SK-N-SH (cell line): ENCODE results near the gene CTNNA3. TPM values are rescaled to one million over a fixed set of nuclear protein-coding genes. Genes with fewer than 3 reads are reported as not detected.

Source experiments
- CTCF ChIA-PET: fragments of 300-600, 350-600 bp; formaldehyde crosslinking; extraction: SDS; loops from one replicate; lab custom pipeline; 2021; lab: Yijun Ruan, JAX
- POLR2A ChIA-PET: fragments of 350-600 bp; sonication (Branson Sonifier 250); formaldehyde crosslinking; extraction: SDS; loops from one replicate; lab custom pipeline; 2020; ENCODE audit warnings: antibody characterized with exemption, inconsistent platforms; lab: Yijun Ruan, JAX
- DNase-seq: peaks from one replicate; pipeline ENCODE4 v3.0.0; 2012
- H2AFZ ChIP-seq: fragments of 200-600 bp; sonication (generic); 2 replicates; pipeline ENCODE4 v1.8.1; 2016; ENCODE audit warnings: antibody characterized with exemption, mild to moderate bottlenecking, low read depth
- H3F3A ChIP-seq: fragments of 200-600 bp; sonication (generic); replicated peaks from 2 replicates; pipeline ENCODE3; 2016; ENCODE audit warnings: antibody characterized with exemption, mild to moderate bottlenecking; ENCODE audit not compliant: insufficient read depth
- H3K27ac ChIP-seq, 2 experiments: fragments of 200-500 bp in 1 of 2; fragments of 200-600 bp in 1 of 2; sonication (Bioruptor generic) in 1 of 2; sonication (generic), shearing (Covaris generic) in 1 of 2; 2 replicates each; pipeline versions ENCODE4 v1.5.1 to v1.6.1; 2014 to 2016; ENCODE audit warnings: low read depth in 2 of 2, inconsistent platforms in 1 of 2, low read length in 1 of 2, mild to moderate bottlenecking in 1 of 2, mixed read lengths in 1 of 2
- H3K27me3 ChIP-seq: fragments of 200-600 bp; sonication (generic), shearing (Covaris generic); 2 replicates; pipeline ENCODE4 v1.6.1; 2016; ENCODE audit warnings: mixed run types; ENCODE audit not compliant: insufficient read depth
- H3K36me3 ChIP-seq, 2 experiments: fragments of 200-500 bp in 1 of 2; fragments of 200-600 bp in 1 of 2; sonication (Bioruptor generic) in 1 of 2; sonication (generic) in 1 of 2; replicated peaks in 1 of 2; 2 replicates each; pipeline versions ENCODE3 to v1.5.1; 2014 to 2016; ENCODE audit warnings: low read length in 1 of 2, mild to moderate bottlenecking in 1 of 2; ENCODE audit not compliant: insufficient read depth in 2 of 2, control insufficient read depth in 1 of 2
- H3K4me1 ChIP-seq, 2 experiments: fragments of 200-500 bp in 1 of 2; fragments of 200-600 bp in 1 of 2; sonication (Bioruptor generic) in 1 of 2; sonication (generic), shearing (Covaris generic) in 1 of 2; 2 replicates each; pipeline versions ENCODE4 v1.5.1 to v1.6.1; 2014 to 2016; ENCODE audit warnings: low read depth in 1 of 2, low read length in 1 of 2, mixed run types in 1 of 2; ENCODE audit not compliant: insufficient read depth in 2 of 2, control insufficient read depth in 1 of 2
- H3K4me2 ChIP-seq: fragments of 200-600 bp; sonication (generic), shearing (Covaris generic); 2 replicates; pipeline ENCODE4 v1.6.1; 2017; ENCODE audit warnings: mixed run types
- H3K4me3 ChIP-seq, 2 experiments: fragments of 200-500 bp in 1 of 2; fragments of 200-600 bp in 1 of 2; sonication (Bioruptor generic) in 1 of 2; sonication (generic), shearing (Covaris generic) in 1 of 2; 2 replicates each; pipeline versions ENCODE4 v1.5.1 to v1.8.1; 2014 to 2016; ENCODE audit warnings: low read depth in 2 of 2, inconsistent platforms in 1 of 2, low read length in 1 of 2, mild to moderate bottlenecking in 1 of 2, mixed read lengths in 1 of 2, moderate library complexity in 1 of 2
- H3K79me2 ChIP-seq: fragments of 200-600 bp; sonication (generic); 2 replicates; pipeline ENCODE4 v1.8.1; 2017; ENCODE audit warnings: mild to moderate bottlenecking; ENCODE audit not compliant: insufficient read depth
- H3K9ac ChIP-seq: fragments of 200-600 bp; sonication (generic); 2 replicates; pipeline ENCODE4 v1.6.1; 2017; ENCODE audit warnings: mixed run types
- H3K9me2 ChIP-seq: fragments of 200-600 bp; sonication (generic); 2 replicates; pipeline ENCODE4 v1.6.1; 2017; ENCODE audit warnings: mixed run types
- H3K9me3 ChIP-seq: fragments of 200-600 bp; sonication (generic); 2 replicates; pipeline ENCODE4 v1.6.1; 2017; ENCODE audit warnings: mixed run types, mild to moderate bottlenecking, moderate library complexity
- H4K20me1 ChIP-seq: fragments of 200-600 bp; sonication (generic); 2 replicates; pipeline ENCODE4 v1.6.1; 2017; ENCODE audit warnings: mild to moderate bottlenecking, mixed run types; ENCODE audit not compliant: insufficient read depth
- ELF1 ChIP-seq: IDR thresholded peaks from 2 replicates; pipeline ENCODE4 v1.4.0; 2012
- FOXM1 ChIP-seq: IDR thresholded peaks from 2 replicates; pipeline ENCODE4 v1.4.0; 2012; ENCODE audit warnings: low read depth, mild to moderate bottlenecking
- GABPA ChIP-seq: IDR thresholded peaks from 2 replicates; pipeline ENCODE4 v1.4.0; 2012; ENCODE audit warnings: low read depth, mild to moderate bottlenecking
- GATA2 ChIP-seq: sonication (generic); formaldehyde crosslinking; IDR thresholded peaks from 2 replicates; pipeline ENCODE4 v1.5.0; 2020; ENCODE audit warnings: mild to moderate bottlenecking, missing genetic modification reagents
- MEF2A ChIP-seq: IDR thresholded peaks from 2 replicates; pipeline ENCODE4 v1.4.0; 2012; ENCODE audit warnings: low read depth, borderline replicate concordance
- NRF1 ChIP-seq: IDR thresholded peaks from 2 replicates; pipeline ENCODE4 v1.6.1; 2012; ENCODE audit warnings: low read depth, mild to moderate bottlenecking, low read length
- SMC3 ChIP-seq: IDR thresholded peaks from 2 replicates; pipeline ENCODE4 v1.6.1; 2012; ENCODE audit warnings: low read depth, low read length, improper control_type of control experiment
- TAF1 ChIP-seq: IDR thresholded peaks from 2 replicates; pipeline ENCODE4 v1.6.1; 2012; ENCODE audit warnings: low read depth, mild to moderate bottlenecking, low read length, moderate library complexity, borderline replicate concordance
- TCF12 ChIP-seq: IDR thresholded peaks from 2 replicates; pipeline ENCODE4 v1.4.0; 2012
- TEAD4 ChIP-seq: IDR thresholded peaks from 2 replicates; pipeline ENCODE4 v1.4.0; 2012; ENCODE audit warnings: mild to moderate bottlenecking, borderline replicate concordance; ENCODE audit not compliant: insufficient read depth
- ZBTB33 ChIP-seq: IDR thresholded peaks from 2 replicates; pipeline ENCODE4 v1.4.0; 2012; ENCODE audit warnings: low read depth, borderline replicate concordance
- WGBS: methylation state at CpG from one replicate; pipeline ENCODE4 v1.1.6; 2017; ENCODE audit warnings: low lambda C conversion rate; 5-methylcytosine and 5-hydroxymethylcytosine counted together
- polyA plus RNA-seq, 3 experiments: library from polyadenylated mRNA; depleted of rRNA; stranded (reverse); fragments of >200 nt; gene quantifications; 2 replicates each; pipeline ENCODE4 v1.2.3, GENCODE V29; 2012
- TF ChIP-seq, protein P1 (sequence below): fragments of 150-350 bp; IDR thresholded peaks from 2 replicates; pipeline ENCODE4 v1.6.1; 2016; ENCODE audit warnings: mild to moderate bottlenecking, low read depth, low read length

The CTNNA3 gene
- polyA plus RNA-seq, 1 of the 3 experiments (the other 2 are of a cell fraction) = not detected

- Histone ChIP-seq H3K27ac (no peak overlapping the region), H4K20me1 (no peaks in the 10 kb centered on the region), H3K4me3 (no peak overlapping the region), H3K4me1 (no peaks in the 10 kb centered on the region), H3K9ac (no peak overlapping the region), H2AFZ (no peak overlapping the region), H3K9me3 (no peaks in the 10 kb centered on the region), H3F3A (no peaks in the 10 kb centered on the region), H3K4me2 (no peak overlapping the region), H3K9me2 (no peaks in the 10 kb centered on the region), H3K79me2 (no peaks in the 10 kb centered on the region), H3K27me3 (no peaks in the 10 kb centered on the region), H3K36me3 (no peaks in the 10 kb centered on the region)
- CTCF ChIA-PET = interaction anchor here (0.9 to 6.0 kb wide), 7 partner anchors 18 to 821 kb away, joined by 3 to 77 read pairs (median 3); no protein-coding TSS in a partner anchor
- no peak for DNase-seq
- no peak for TF ChIP-seq TCF12
- TF ChIP-seq SMC3 = no peak
- TF ChIP-seq, protein P1, sequence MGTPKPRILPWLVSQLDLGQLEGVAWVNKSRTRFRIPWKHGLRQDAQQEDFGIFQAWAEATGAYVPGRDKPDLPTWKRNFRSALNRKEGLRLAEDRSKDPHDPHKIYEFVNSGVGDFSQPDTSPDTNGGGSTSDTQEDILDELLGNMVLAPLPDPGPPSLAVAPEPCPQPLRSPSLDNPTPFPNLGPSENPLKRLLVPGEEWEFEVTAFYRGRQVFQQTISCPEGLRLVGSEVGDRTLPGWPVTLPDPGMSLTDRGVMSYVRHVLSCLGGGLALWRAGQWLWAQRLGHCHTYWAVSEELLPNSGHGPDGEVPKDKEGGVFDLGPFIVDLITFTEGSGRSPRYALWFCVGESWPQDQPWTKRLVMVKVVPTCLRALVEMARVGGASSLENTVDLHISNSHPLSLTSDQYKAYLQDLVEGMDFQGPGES = no peak
- POLR2A ChIA-PET = no interaction called here
These were observed 30.5 kb downstream of the CTNNA3 start for GRCh38 chr10:67665491-67665890.

- CTCF ChIA-PET = interaction anchor here (0.9 to 6.0 kb wide), 5 partner anchors 97 to 821 kb away, joined by 3 to 77 read pairs (median 3); no protein-coding TSS in a partner anchor
- Histone ChIP-seq H3K4me2 (no peak overlapping the region), H4K20me1 (no peaks in the 10 kb centered on the region), H3K27me3 (no peaks in the 10 kb centered on the region), H3K9me2 (no peaks in the 10 kb centered on the region)
- TF ChIP-seq NRF1 = no peak
- TF ChIP-seq FOXM1 = no peak
- no peak for TF ChIP-seq GABPA
- TF ChIP-seq, protein P1 = no peak
- TF ChIP-seq TEAD4 = no peak
- no peak for TF ChIP-seq GATA2 (CRISPR knock-in tag)
- TF ChIP-seq ELF1 = no peak
- TF ChIP-seq TAF1 = no peak
- TF ChIP-seq ZBTB33 = no peak
- no peak for TF ChIP-seq MEF2A
- TF ChIP-seq, all 33 proteins: peak for 0
- H3K36me3 ChIP-seq = no peaks in the 10 kb centered on the region
- H3K4me3 ChIP-seq = no peak overlapping the region
- DNase-seq = no peak
- H3K9ac ChIP-seq = no peak overlapping the region
- POLR2A ChIA-PET = no interaction called here
- no peak overlapping the region for H2AFZ ChIP-seq
- H3K79me2 ChIP-seq = no peaks in the 10 kb centered on the region
- no peaks in the 10 kb centered on the region for H3K4me1 ChIP-seq
- H3K27ac ChIP-seq = no peak overlapping the region
- WGBS = 10% methylated on average over 3 of the region's 3 CpGs
- H3F3A ChIP-seq = no peaks in the 10 kb centered on the region
- no peaks in the 10 kb centered on the region for H3K9me3 ChIP-seq
These were observed 31.1 kb downstream of the CTNNA3 start for GRCh38 chr10:67664942-67665341.
